ENCODE results near the gene FLVCR1.
"Not testable (repeated sequence)": the region's sequence is repeated elsewhere in the genome, so short reads cannot be mapped to it uniquely, and the experiment has no call there.

The FLVCR1 gene

GRCh38 chr1:212860713-212861581 is 2.9 kb downstream of the FLVCR1 start:
- DNase-seq = peak; percentile 9

- DNase-seq = no peak
Observed at GRCh38 chr1:212862111-212862690, 4.1 kb downstream of the FLVCR1 start.

DNA sequence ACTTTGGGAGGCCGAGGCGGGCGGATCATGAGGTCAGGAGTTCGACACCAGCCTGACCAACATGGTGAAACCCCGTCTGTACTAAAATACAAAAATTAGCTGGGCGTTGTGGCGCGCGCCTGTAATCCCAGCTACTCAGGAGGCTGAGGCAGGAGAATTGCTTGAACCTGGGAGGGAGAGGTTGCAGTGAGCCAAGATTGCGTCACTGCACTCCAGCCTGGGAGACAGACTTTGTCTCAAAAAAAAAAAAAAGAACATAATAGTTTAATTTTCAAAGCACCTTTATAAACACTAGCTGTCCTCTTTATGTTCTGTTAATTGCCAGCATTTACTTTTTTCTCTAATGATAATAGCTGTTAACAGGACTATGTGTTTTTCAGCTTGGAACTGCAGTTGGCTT is 5.3 kb downstream of the FLVCR1 start:
- not testable (repeated sequence) for DNase-seq

- no peak for DNase-seq
Observed at GRCh38 chr1:212864201-212864600, 6.1 kb downstream of the FLVCR1 start.

DNA sequence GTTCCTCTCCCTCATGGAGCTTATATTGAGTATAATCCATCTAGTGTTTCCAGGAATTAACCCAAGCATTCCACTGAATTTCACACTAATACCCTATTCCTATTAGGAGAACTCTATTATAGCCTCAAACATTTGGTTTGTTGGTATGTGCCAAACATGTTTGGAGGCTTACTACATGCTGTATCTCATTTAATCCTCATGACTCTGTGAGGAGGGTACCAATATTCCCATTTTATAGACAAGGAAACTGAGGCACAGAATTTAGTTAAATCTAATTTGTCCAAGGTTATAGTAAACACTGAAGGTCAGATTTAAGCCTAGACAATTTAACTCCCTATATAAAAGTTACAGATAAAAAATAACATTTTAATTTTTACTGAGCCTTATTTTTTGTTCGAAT is 9.1 kb downstream of the FLVCR1 start:
- DNase-seq = no peak

GRCh38 chr1:212871976-212872375 is 13.9 kb downstream of the FLVCR1 start:
- DNase-seq = no peak

- DNase-seq = no peak
Observed at GRCh38 chr1:212873518-212873917, 15.4 kb downstream of the FLVCR1 start.

DNA sequence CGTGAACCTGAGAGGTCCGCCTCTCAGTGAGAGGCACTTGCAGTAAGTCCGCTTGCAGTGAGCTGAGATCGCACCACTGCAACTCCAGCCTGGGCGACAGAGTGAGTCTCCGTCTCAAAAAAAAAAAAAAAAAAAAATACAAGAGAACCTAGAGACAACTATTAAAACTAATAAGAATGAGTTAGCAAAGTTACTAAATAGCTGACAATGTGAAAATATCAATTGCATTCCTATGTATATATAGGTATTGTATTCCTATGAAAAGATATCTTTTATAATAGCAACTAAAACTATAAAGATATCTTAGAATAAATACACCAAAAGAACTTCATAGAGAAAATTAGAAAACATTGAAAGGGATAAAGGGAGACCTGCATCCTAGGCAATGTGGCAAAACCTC is 20.3 kb downstream of the FLVCR1 start:
- no peak for DNase-seq

DNA sequence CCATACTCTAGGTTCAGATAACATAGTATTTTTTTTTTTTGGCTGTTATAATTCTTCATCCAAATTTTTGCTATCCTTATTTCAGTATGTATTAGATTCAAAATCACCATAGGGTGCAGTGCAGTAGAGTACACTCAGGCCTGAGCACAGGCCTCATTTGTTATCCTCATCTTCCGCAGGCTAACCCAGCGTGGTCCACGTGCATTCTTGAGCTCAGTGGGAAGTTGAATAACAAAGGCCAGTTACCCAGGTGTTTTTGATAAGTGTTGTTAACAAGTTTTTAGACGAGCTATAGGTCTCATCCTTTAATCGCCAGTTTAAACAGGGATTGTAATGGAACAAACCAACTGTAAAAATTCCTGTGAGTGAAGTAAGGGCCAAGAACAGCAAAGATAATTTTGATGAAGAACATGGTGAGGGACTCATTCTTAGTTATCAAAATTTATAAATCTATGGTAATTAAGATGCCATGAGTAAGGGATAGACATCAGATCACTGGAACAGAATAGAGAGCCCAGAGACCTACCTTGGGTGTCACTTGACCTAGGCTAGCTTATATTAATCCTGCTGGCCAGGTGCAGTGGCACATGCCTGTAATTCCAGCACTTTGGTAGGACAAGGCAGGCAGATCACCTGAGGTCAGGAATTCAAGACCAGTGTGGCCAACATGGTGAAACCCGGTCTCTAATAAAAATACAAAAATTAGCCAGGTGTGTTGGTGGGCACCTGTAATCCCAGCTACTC is 22.0 kb downstream of the FLVCR1 start:
- peak; percentile 3 for DNase-seq

DNA sequence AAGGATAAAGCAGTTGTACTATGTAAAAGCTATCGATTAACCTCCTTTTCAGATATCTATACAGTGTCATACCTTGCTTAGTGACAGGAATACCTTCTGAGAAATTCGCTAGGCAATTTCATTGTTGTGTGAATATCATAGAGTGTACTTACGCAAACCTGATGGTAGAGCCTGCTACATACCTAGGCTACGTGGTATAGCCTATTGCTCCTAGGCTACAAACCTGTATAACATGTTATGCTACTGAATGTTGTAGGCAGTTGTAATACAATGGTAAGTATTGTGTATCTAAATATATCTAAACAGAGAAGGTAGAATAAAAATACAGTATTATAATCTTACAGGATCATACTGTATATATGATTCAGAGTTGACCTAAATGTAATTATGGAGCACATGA is 26.5 kb downstream of the FLVCR1 start:
- DNase-seq = no peak

- no peak for DNase-seq
Observed at GRCh38 chr1:212892108-212892507, 34.0 kb downstream of the FLVCR1 start.

DNA sequence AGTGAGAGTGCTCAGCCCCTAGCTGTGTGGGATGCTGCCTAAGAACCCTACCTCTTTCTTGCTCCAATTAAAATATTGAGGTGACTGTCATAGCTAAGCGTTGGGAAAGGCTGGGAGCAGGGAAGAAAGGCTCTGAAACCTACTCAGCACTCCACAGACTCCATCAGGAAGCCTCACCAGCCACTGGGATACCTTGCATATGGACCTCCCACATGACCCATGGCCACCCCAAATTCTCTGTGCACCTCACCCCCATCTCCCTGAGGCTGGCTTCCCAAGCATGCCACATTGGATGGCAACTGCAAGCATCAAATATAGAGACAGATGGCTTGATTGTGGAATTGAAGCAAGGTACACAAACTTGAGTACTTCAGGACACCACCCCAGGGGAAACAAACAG is 41.8 kb downstream of the FLVCR1 start:
- DNase-seq = no peak

- DNase-seq = no peak
Observed at GRCh38 chr1:212901290-212901689, 43.2 kb downstream of the FLVCR1 start.

DNA sequence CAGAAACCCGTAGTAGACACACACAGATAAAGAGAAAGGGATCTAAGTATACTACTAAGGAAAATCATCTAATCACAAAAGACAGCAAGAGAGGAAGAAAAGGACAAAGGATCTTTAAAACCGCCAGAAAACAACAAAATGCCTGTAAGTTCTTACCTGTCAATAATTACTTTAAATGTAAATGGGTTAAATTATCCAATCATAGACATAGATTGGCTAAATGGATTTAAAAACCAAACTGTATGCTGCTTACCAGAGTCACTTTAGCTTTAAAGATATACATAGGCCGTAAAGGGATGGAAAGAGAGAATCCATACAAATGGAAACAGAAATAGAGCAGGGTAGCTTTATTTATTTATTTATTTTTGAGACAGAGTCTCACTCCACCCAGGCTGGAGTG is 44.0 kb downstream of the FLVCR1 start:
- DNase-seq = no peak

GRCh38 chr1:212903664-212904063 is 45.6 kb downstream of the FLVCR1 start:
- DNase-seq = no peak

DNA sequence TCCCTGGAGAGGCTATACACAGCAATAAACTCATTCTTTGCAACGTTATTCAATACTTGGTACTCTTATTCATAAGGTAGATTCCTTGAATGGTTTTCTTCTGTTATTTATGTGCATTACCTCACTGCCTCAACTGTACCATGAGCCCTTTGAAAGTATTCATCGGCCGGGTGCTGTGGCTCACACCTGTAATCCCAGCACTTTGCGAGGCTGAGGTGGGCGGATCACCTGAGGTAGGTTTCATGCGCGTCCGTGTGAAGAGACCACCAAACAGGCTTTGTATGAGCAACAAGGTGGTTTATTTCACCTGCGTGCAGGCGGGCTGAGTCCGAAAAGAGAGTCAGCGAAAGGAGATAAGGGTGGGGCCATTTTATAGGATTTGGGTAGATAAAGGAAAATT is 50.0 kb downstream of the FLVCR1 start:
- not testable (repeated sequence) for DNase-seq

DNA sequence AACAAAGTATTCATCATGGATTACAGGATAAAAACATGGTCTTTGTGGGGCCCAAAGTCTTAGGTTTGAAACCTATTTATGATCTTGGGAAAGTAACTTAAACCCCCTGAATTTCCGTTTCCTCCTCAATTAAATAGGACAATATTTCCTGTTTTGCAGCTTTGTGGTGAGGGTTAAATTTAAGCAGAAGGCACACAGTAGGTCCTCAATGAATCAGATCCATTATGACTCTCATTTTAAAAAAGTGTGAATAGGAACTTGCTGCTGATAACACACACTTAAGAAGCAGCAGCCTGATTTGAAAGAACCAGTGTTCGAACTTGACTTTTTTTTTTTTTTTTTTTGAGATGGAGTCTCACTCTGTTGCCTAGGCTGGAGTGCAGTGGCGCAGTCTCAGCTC is 50.9 kb downstream of the FLVCR1 start:
- DNase-seq = no peak

GRCh38 chr1:212909652-212910063 is 51.6 kb downstream of the FLVCR1 start:
- no peak for DNase-seq

GRCh38 chr1:212910213-212910612 is 52.1 kb downstream of the FLVCR1 start:
- not testable (repeated sequence) for DNase-seq

GRCh38 chr1:212913638-212914037 is 55.6 kb downstream of the FLVCR1 start:
- DNase-seq = not testable (repeated sequence)

GRCh38 chr1:212914110-212914509 is 56.0 kb downstream of the FLVCR1 start:
- not testable (repeated sequence) for DNase-seq

GRCh38 chr1:212914789-212915188 is 56.7 kb downstream of the FLVCR1 start:
- DNase-seq = no peak

DNA sequence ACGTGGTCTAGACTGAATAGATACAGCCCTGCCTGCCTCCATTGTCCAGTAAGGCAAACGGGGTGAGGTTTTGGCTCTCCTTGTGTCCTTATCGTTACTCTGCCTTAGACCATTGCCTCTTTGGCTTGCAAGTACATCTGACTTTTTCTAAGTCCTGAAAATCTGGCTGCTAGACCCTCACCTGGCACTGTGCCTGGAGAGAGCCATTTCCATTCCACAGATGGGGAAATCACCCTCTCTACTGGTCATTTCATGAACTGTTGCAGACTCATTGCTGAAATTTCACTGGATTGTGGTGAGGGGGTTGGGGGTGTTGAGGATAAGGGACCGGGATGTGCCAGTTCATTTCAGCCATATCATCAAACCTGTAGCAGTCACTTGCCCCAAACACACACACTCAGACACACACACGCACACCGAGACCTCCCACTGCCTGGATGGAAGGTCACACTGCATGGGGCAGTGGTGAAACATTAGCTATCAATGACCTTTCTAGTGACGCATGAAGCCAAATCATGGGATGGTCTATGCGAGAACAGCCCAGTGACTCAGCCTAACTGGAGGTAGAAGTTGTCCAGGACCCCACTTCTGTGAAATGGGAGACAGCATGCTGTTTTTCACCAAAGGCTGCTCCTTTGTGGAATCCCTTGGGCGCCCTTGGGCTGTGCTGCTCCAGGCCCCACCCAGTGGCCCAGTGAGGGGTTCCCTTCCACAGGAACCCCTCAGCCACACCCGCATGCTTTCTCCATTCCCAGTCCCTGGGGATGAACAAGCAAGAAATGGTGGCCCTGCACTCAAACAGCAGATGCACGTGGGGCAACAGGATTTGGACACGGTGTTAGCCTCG is 57.4 kb downstream of the FLVCR1 start:
- DNase-seq = peak; percentile 28
